KMS-11 (cell line): ENCODE results near the gene IL3RA.
"Not testable (repeated sequence)": the region's sequence is repeated elsewhere in the genome, so short reads cannot be mapped to it uniquely, and the experiment has no call there.

Experiments used
- H2AFZ ChIP-seq: fragments of 200-600 bp; sonication (generic); 2 replicates; pipeline ENCODE4 v1.6.1; 2016; ENCODE audit warnings: antibody characterized with exemption, mixed run types, low read depth
- H3K27ac ChIP-seq: fragments of 200-600 bp; sonication (generic); 2 replicates; pipeline ENCODE4 v1.6.1; 2016; ENCODE audit warnings: mild to moderate bottlenecking, mixed run types
- H3K27me3 ChIP-seq: fragments of 200-600 bp; sonication (generic); 2 replicates; pipeline ENCODE4 v1.6.1; 2017; ENCODE audit warnings: mild to moderate bottlenecking, low read depth, mixed run types, moderate library complexity; ENCODE audit not compliant: insufficient read depth
- H3K36me3 ChIP-seq: fragments of 200-600 bp; sonication (generic); 2 replicates; pipeline ENCODE4 v1.6.1; 2017; ENCODE audit warnings: mild to moderate bottlenecking, mixed run types; ENCODE audit not compliant: insufficient read depth
- H3K4me1 ChIP-seq: fragments of 200-600 bp; sonication (generic); 2 replicates; pipeline ENCODE4 v1.6.1; 2016; ENCODE audit warnings: mild to moderate bottlenecking, low read depth, mixed run types; ENCODE audit not compliant: poor library complexity, severe bottlenecking
- H3K4me2 ChIP-seq: fragments of 200-600 bp; sonication (generic); 2 replicates; pipeline ENCODE4 v1.7.0; 2016; ENCODE audit warnings: mild to moderate bottlenecking, mixed run types
- H3K4me3 ChIP-seq: fragments of 200-600 bp; sonication (generic); IDR thresholded peaks from 2 replicates; pipeline ENCODE4 v1.6.1; 2017; ENCODE audit warnings: low read depth, low read length, mixed read lengths; ENCODE audit not compliant: insufficient read depth
- H3K79me2 ChIP-seq: fragments of 200-600 bp; sonication (generic); 2 replicates; pipeline ENCODE4 v1.6.1; 2016; ENCODE audit warnings: low read depth, mixed run types; ENCODE audit not compliant: insufficient read depth
- H3K9ac ChIP-seq: fragments of 200-600 bp; sonication (generic); 2 replicates; pipeline ENCODE4 v1.6.1; 2016; ENCODE audit warnings: mild to moderate bottlenecking, mixed run types
- H4K20me1 ChIP-seq: fragments of 200-600 bp; sonication (generic); 2 replicates; pipeline ENCODE4 v1.6.1; 2016; ENCODE audit warnings: mild to moderate bottlenecking, mixed run types; ENCODE audit not compliant: insufficient read depth
- TF ChIP-seq, protein P1 (sequence below): fragments of 200-600 bp; sonication (generic); conservative IDR thresholded peaks from 2 replicates; pipeline ENCODE4 v1.6.1; 2017; ENCODE audit warnings: low read depth, mild to moderate bottlenecking, antibody characterized with exemption, low read length, moderate library complexity, mixed read lengths

IL3RA gene

DNA sequence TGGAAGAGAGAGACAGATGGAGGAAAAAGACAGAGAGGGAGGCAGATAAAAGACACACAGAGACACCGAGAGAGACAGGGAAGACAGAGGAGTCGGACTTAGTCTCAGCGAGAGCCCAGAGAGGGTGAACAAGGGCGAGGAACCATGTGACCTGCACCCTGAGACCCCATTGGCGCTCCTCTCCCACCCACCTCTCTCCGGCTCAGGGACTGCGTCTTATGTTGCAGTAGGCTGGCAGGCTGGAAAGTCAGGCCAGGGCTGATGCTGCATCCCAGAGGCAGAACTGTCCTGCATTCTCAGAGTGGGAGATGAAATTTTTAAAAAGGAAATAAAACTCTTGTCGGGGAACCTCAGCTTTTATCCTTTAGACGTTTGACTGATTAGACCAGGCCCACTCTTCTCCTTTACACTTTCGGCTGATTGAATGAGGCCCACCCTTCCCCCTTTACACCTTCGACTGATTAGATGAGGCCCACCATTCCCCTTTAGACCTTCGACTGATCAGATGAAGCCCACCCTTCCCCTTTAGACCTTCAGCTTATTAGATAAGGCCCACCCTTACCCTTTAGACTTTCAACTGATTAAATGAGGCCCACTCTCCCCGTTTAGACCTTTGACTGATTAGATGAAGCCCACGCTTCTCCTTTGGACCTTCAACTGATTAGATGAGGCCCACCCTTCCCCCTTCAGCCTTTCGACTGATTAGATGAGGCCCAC, 29.5 kb upstream of the IL3RA start:
- H3K4me3 ChIP-seq, result no peak overlapping the region
- H3K79me2 ChIP-seq, result no peaks in the 10 kb centered on the region
- H4K20me1 ChIP-seq, result no peaks in the 10 kb centered on the region
- H3K4me2 ChIP-seq, result no peak overlapping the region
- H3K27me3 ChIP-seq, result no peaks in the 10 kb centered on the region
- no peak overlapping the region for H2AFZ ChIP-seq
- TF ChIP-seq, protein P1, sequence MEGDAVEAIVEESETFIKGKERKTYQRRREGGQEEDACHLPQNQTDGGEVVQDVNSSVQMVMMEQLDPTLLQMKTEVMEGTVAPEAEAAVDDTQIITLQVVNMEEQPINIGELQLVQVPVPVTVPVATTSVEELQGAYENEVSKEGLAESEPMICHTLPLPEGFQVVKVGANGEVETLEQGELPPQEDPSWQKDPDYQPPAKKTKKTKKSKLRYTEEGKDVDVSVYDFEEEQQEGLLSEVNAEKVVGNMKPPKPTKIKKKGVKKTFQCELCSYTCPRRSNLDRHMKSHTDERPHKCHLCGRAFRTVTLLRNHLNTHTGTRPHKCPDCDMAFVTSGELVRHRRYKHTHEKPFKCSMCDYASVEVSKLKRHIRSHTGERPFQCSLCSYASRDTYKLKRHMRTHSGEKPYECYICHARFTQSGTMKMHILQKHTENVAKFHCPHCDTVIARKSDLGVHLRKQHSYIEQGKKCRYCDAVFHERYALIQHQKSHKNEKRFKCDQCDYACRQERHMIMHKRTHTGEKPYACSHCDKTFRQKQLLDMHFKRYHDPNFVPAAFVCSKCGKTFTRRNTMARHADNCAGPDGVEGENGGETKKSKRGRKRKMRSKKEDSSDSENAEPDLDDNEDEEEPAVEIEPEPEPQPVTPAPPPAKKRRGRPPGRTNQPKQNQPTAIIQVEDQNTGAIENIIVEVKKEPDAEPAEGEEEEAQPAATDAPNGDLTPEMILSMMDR, result no peak
- no peak overlapping the region for H3K9ac ChIP-seq
- no peak overlapping the region for H3K27ac ChIP-seq
- no peaks in the 10 kb centered on the region for H3K36me3 ChIP-seq
- H3K4me1 ChIP-seq, result no peaks in the 10 kb centered on the region

DNA sequence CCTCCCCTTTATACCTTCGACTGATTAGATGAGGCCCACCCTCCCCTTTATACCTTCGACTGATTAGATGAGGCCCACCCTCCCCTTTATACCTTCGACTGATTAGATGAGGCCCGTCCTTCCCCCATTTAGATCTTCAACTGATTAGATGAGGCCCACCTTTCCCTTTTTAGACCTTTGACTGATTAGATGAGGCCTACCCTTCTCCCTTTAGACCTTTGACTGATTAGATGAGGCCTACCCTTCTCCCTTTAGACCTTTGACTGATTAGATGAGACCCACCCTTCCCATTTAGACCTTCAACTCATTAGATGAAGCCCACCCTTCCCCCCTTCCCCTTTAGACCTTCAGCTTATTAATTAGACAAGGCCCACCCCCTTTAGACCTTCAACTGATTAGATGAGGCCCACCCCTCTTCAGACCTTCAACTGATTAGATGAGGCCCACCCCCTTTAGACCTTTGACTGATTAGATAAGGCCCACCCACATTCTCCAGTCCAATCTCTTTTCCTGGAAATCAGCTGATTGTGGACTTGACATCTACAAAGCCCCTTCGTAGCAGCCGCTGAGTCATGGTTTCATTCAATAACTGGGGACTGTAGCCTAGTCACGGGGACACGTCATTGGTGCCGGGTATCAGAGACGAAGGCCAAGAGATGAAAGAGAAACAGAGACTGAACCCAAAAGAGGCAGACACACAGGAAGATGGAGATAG, 28.8 kb upstream of the IL3RA start:
- H3K4me2 ChIP-seq, result no peak overlapping the region
- no peak overlapping the region for H2AFZ ChIP-seq
- no peaks in the 10 kb centered on the region for H3K79me2 ChIP-seq
- no peak overlapping the region for H3K27ac ChIP-seq
- no peaks in the 10 kb centered on the region for H4K20me1 ChIP-seq
- TF ChIP-seq, protein P1, result no peak
- H3K27me3 ChIP-seq, result no peaks in the 10 kb centered on the region
- no peaks in the 10 kb centered on the region for H3K36me3 ChIP-seq
- H3K4me3 ChIP-seq, result no peak overlapping the region
- no peaks in the 10 kb centered on the region for H3K4me1 ChIP-seq
- no peak overlapping the region for H3K9ac ChIP-seq

GRCh38 chrX:1308476-1308875, 28.1 kb upstream of the IL3RA start:
- no peaks in the 10 kb centered on the region for H3K36me3 ChIP-seq
- TF ChIP-seq, protein P1, result no peak
- no peaks in the 10 kb centered on the region for H3K4me1 ChIP-seq
- H3K9ac ChIP-seq, result no peak overlapping the region
- H4K20me1 ChIP-seq, result no peaks in the 10 kb centered on the region
- no peak overlapping the region for H3K4me2 ChIP-seq
- H3K79me2 ChIP-seq, result no peaks in the 10 kb centered on the region
- no peak overlapping the region for H3K27ac ChIP-seq
- H2AFZ ChIP-seq, result no peak overlapping the region
- no peak overlapping the region for H3K4me3 ChIP-seq
- no peaks in the 10 kb centered on the region for H3K27me3 ChIP-seq

DNA sequence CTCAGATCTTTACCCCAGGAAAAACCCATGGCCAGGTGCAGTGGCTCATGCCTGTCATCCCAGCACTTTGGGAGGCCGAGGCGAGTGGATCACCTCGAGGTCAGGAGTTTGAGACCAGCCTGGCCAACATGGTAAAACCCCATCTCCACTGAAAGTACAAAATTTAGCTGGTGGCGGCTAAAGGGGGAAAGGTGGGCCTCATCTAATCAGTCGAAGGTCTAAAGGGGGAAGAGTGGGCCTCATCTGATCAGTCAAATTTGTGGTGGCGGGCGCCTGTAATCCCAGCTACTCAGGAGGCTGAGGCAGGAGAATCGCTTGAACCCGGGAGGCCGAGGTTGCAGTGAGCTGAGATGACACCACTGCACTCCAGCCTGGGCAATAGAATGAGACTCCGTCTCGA, 27.7 kb upstream of the IL3RA start:
- not testable (repeated sequence) for H3K4me3 ChIP-seq, H3K4me1 ChIP-seq, H3K79me2 ChIP-seq, H2AFZ ChIP-seq, H3K27ac ChIP-seq, H3K27me3 ChIP-seq, H3K4me2 ChIP-seq, H4K20me1 ChIP-seq, H3K36me3 ChIP-seq, H3K9ac ChIP-seq

DNA sequence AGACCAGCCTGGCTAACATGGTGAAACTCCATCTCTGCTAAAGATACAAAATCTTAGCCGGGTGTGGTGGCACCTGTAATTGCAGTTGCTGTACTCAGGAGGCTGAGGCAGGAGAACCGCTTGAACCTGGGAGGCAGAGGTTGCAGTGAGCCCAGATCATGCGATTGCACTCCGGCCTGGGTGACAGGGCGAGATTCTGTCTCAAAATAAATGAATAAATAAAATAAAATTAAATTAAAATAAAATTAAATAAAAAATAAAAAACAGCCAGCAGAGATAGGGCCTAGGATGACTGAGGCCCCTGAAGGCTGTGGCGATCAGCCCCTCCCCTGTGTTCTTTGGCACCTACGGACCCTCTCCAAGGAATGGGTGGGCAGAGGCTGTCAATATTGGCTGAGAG, 22.8 kb upstream of the IL3RA start:
- Histone ChIP-seq H3K9ac (no peak overlapping the region), H4K20me1 (no peaks in the 10 kb centered on the region), H3K4me2 (no peak overlapping the region), H2AFZ (no peak overlapping the region), H3K4me1 (no peaks in the 10 kb centered on the region), H3K4me3 (no peak overlapping the region), H3K27me3 (no peaks in the 10 kb centered on the region), H3K27ac (no peak overlapping the region), H3K36me3 (no peaks in the 10 kb centered on the region), H3K79me2 (no peaks in the 10 kb centered on the region)
- TF ChIP-seq, protein P1, result no peak
